OCI-LY3 (cell line): ENCODE measurements around the gene NCOA1.
"Not testable (repeated sequence)": the region's sequence is repeated elsewhere in the genome, so short reads cannot be mapped to it uniquely, and the experiment has no call there.

Source experiments
- H2AFZ ChIP-seq: fragments of 200-600, 300-600 bp; shearing (Covaris generic); 2 replicates; pipeline ENCODE4 v1.6.0; 2014; ENCODE audit warnings: antibody characterized with exemption, low read depth, low read length
- H3K27ac ChIP-seq: fragments of 200-600, 300-600 bp; sonication (generic); 2 replicates; pipeline ENCODE4 v1.5.1; 2014; ENCODE audit warnings: mild to moderate bottlenecking, low read length, moderate library complexity, mixed read lengths
- H3K27me3 ChIP-seq: fragments of 200-600, 300-600 bp; sonication (generic); 2 replicates; pipeline ENCODE4 v1.6.1; 2014; ENCODE audit warnings: low read depth, low read length, mixed read lengths
- H3K36me3 ChIP-seq: fragments of 200-600, 300-600 bp; sonication (generic); replicated peaks from 2 replicates; pipeline ENCODE3; 2014; ENCODE audit warnings: low read depth, low read length, mixed read lengths
- H3K4me1 ChIP-seq: fragments of 300-600, 200-600 bp; sonication (generic); 2 replicates; pipeline ENCODE4 v1.6.1; 2014; ENCODE audit warnings: low read length, mixed read lengths
- H3K4me2 ChIP-seq: fragments of 200-600, 300-600 bp; sonication (generic); 2 replicates; pipeline ENCODE4 v1.6.1; 2014; ENCODE audit warnings: low read length, mixed read lengths
- H3K4me3 ChIP-seq: fragments of 300-600, 200-600 bp; sonication (generic); 2 replicates; pipeline ENCODE4 v1.5.1; 2014; ENCODE audit warnings: antibody characterized with exemption, mild to moderate bottlenecking, low read length, moderate library complexity
- H3K79me2 ChIP-seq: fragments of 300-600, 200-600 bp; shearing (Covaris generic); 2 replicates; pipeline ENCODE4 v1.6.1; 2014; ENCODE audit warnings: mild to moderate bottlenecking, low read length, mixed read lengths
- H3K9ac ChIP-seq: fragments of 300-600, 200-600 bp; shearing (Covaris generic); 2 replicates; pipeline ENCODE4 v1.6.0; 2014; ENCODE audit warnings: mild to moderate bottlenecking, low read length, moderate library complexity
- H3K9me3 ChIP-seq: fragments of 200-600, 300-600 bp; shearing (Covaris generic); 2 replicates; pipeline ENCODE4 v1.6.1; 2014; ENCODE audit warnings: low read length, mixed read lengths; ENCODE audit not compliant: insufficient read depth
- H4K20me1 ChIP-seq: fragments of 200-600, 300-600 bp; sonication (generic); 2 replicates; pipeline ENCODE4 v1.6.1; 2016; ENCODE audit warnings: low read length, mixed read lengths; ENCODE audit not compliant: insufficient read depth
- EZH2phosphoT487 ChIP-seq: fragments of 200-600 bp; shearing (Covaris generic); IDR thresholded peaks from 2 replicates; pipeline ENCODE4 v1.6.1; 2018; ENCODE audit warnings: antibody characterized with exemption, mixed run types, low read depth
- TF ChIP-seq, protein P1 (sequence below): fragments of 200-600, 300-600 bp; sonication (generic); IDR thresholded peaks from 2 replicates; pipeline ENCODE4 v1.5.1; 2014; ENCODE audit warnings: antibody characterized with exemption, low read length, low read depth

NCOA1 gene

DNA sequence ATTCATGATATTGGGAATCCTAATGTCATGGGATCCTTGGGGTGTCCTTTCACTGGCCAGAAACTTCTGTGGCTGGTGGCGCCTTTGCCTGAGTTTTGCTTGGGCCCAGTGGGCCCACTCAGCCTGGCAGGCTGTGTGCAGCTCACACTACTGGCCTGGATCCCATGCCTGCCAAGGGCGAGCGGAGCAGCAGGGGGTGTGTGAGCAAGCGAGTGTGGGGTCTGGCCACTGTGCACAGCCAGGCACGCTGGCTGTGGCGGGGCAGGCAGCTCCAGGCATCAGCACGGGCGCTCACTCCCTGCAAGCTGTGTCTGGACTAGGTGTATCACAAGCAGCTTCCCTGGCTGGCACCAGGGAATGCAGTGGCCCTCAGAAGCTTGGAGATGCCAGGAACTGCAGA is 74.5 kb downstream of the NCOA1 start:
- TF ChIP-seq, protein P1, sequence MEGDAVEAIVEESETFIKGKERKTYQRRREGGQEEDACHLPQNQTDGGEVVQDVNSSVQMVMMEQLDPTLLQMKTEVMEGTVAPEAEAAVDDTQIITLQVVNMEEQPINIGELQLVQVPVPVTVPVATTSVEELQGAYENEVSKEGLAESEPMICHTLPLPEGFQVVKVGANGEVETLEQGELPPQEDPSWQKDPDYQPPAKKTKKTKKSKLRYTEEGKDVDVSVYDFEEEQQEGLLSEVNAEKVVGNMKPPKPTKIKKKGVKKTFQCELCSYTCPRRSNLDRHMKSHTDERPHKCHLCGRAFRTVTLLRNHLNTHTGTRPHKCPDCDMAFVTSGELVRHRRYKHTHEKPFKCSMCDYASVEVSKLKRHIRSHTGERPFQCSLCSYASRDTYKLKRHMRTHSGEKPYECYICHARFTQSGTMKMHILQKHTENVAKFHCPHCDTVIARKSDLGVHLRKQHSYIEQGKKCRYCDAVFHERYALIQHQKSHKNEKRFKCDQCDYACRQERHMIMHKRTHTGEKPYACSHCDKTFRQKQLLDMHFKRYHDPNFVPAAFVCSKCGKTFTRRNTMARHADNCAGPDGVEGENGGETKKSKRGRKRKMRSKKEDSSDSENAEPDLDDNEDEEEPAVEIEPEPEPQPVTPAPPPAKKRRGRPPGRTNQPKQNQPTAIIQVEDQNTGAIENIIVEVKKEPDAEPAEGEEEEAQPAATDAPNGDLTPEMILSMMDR: no peak
- Histone ChIP-seq H4K20me1 (no peaks in the 10 kb centered on the region), H3K27ac (no peak overlapping the region), H2AFZ (no peak overlapping the region), H3K9me3 (peaks cover 11% of the 10 kb centered on the region; the same call in 1 of the 2 replicates), H3K4me2 (no peak overlapping the region), H3K27me3 (no peaks in the 10 kb centered on the region), H3K36me3 (peaks cover 23% of the 10 kb centered on the region), H3K4me1 (peaks cover 5% of the 10 kb centered on the region), H3K4me3 (no peak overlapping the region), H3K9ac (no peak overlapping the region), H3K79me2 (peaks cover 5% of the 10 kb centered on the region; the same call in 1 of the 2 replicates)

DNA sequence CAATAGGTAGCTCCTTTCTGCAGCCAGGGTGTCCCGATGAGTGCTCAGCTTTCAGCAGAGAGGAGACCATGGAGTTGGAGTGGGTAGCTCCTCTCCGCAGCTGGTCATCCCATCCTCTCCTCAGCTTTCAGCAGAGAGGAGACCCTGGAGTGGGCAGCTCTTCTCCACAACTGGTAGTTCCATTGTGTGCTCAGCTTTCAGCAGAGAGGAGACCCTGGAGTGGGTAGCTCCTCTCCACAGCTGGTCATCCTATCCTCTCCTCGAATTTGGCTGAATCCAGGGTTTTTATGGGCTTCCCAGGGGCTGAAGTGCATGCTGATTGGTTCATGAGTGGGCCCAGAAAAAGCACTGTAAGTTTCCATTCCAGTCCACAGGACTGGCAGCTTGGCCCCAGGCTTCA is 75.2 kb downstream of the NCOA1 start:
- H2AFZ ChIP-seq: no peak overlapping the region
- H3K9me3 ChIP-seq: peaks cover 11% of the 10 kb centered on the region; the same call in 1 of the 2 replicates
- no peaks in the 10 kb centered on the region for H3K27me3 ChIP-seq
- H3K27ac ChIP-seq: no peak overlapping the region
- TF ChIP-seq EZH2phosphoT487: no peak
- TF ChIP-seq, protein P1: no peak
- H3K4me3 ChIP-seq: no peak overlapping the region
- peaks cover 23% of the 10 kb centered on the region for H3K36me3 ChIP-seq
- H3K4me1 ChIP-seq: peaks cover 11% of the 10 kb centered on the region
- H3K79me2 ChIP-seq: peaks cover 5% of the 10 kb centered on the region; the same call in 1 of the 2 replicates
- H4K20me1 ChIP-seq: no peaks in the 10 kb centered on the region
- no peak overlapping the region for H3K4me2 ChIP-seq
- H3K9ac ChIP-seq: no peak overlapping the region

DNA sequence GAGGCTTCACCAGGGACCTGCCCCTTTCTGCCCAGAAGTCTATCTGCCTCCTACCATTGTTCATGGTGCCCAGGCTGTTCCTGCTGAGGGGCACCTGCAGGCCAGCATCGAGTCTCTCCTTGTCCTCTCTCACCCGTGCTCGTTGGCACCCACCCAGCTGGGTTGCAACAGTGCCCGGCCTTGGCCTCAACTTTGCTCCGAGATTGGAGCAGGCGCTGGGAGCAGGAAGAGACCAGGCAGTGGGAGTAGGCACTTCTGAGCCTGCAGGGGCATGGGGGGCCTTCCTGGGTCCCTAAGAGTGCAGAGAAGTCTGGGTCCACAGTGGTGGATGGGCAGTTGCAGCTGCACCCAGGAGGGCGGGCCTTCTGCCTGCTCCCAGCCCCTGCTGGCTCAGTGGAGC is 75.6 kb downstream of the NCOA1 start:
- Histone ChIP-seq H3K79me2 (peaks cover 5% of the 10 kb centered on the region; the same call in 1 of the 2 replicates), H3K27me3 (no peaks in the 10 kb centered on the region), H2AFZ (no peak overlapping the region), H3K4me1 (peaks cover 16% of the 10 kb centered on the region), H3K4me3 (no peak overlapping the region), H3K27ac (no peak overlapping the region), H3K36me3 (peaks cover 23% of the 10 kb centered on the region), H3K9me3 (peaks cover 11% of the 10 kb centered on the region; the same call in 1 of the 2 replicates), H4K20me1 (no peaks in the 10 kb centered on the region), H3K4me2 (no peak overlapping the region), H3K9ac (no peak overlapping the region)
- TF ChIP-seq, protein P1: no peak
- TF ChIP-seq EZH2phosphoT487: no peak

DNA sequence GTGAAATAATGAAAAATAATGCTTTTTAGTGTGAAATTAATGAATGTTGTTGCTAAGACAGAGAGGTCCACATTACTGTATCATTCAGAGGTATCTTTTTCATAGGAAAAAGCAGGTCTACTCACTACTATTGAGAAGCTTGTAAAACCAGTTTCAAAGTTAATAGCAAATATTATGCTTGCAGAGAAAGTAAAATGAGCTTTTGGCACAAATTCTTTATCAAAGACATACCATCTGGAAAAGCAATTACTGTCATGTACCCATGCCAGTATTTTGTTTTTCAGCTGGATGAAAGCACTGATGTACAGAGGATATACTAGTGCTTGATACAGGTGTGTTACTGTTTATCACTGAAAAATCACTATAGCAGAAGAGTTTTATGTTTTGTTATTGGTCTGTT is 77.5 kb downstream of the NCOA1 start:
- no peaks in the 10 kb centered on the region for H4K20me1 ChIP-seq
- peaks cover 35% of the 10 kb centered on the region for H3K4me1 ChIP-seq
- H3K9ac ChIP-seq: no peak overlapping the region
- peaks cover 11% of the 10 kb centered on the region; the same call in 1 of the 2 replicates for H3K9me3 ChIP-seq
- no peaks in the 10 kb centered on the region; the same call in 1 of the 2 replicates for H3K79me2 ChIP-seq
- TF ChIP-seq, protein P1: no peak
- TF ChIP-seq EZH2phosphoT487: no peak
- H2AFZ ChIP-seq: no peak overlapping the region
- no peaks in the 10 kb centered on the region for H3K27me3 ChIP-seq
- no peak overlapping the region for H3K4me2 ChIP-seq
- no peak overlapping the region for H3K4me3 ChIP-seq
- H3K27ac ChIP-seq: no peak overlapping the region
- peaks cover 23% of the 10 kb centered on the region for H3K36me3 ChIP-seq

DNA sequence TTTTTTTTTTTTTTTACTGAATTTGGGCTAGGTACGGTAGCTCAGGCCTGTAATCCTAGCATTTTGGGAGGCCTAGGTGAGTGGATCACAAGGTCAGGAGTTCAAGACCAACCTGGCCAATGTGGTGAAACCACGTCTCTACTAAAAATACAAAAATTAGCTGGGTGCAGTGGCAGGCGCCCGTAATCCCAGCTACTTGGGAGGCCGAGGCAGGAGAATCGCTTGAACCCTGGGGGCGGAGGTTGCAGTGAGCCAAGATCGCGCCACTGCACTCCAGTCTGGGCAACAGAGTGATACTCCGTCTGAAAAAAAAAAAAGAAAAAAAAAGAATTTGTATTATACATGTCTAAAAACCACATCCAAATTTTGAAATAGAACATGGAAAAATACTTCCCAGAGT is 78.5 kb downstream of the NCOA1 start:
- H3K9me3 ChIP-seq: peaks cover 11% of the 10 kb centered on the region; the same call in 1 of the 2 replicates
- not testable (repeated sequence) for H3K27ac ChIP-seq, H3K4me3 ChIP-seq, H2AFZ ChIP-seq, H3K27me3 ChIP-seq, H3K9ac ChIP-seq, H3K4me2 ChIP-seq, H3K79me2 ChIP-seq, H4K20me1 ChIP-seq
- H3K36me3 ChIP-seq: peaks cover 23% of the 10 kb centered on the region
- H3K4me1 ChIP-seq: peaks cover 42% of the 10 kb centered on the region
